Measurements from ENCODE around the gene RNF144A. TPM values are rescaled to one million over a fixed set of nuclear protein-coding genes. Genes with fewer than 3 reads are reported as not detected.

RNF144A gene
- total and polyA plus RNA-seq, 3 experiments from 2014 or later, result 8.3 to 14.9 (median 13.5) TPM

GRCh38 chr2:7014174-7014640, 97.0 kb downstream of the RNF144A start:
- POLR2A ChIA-PET, result no interaction called here

GRCh38 chr2:7015007-7015950, 98.1 kb downstream of the RNF144A start:
- DNase-seq, result no peak
- Histone ChIP-seq H3K4me3 (ENCODE audit: low read length) (no peak overlapping the region), H3K27me3 (ENCODE audit: insufficient read depth, low read length, poor library complexity, severe bottlenecking) (no peaks in the 10 kb centered on the region), H3K9me3 (ENCODE audit: low read length) (no peaks in the 10 kb centered on the region), H3K27ac (ENCODE audit: low read depth, low read length) (no peak overlapping the region), H3K4me1 (ENCODE audit: insufficient read depth, low read length) (peaks cover 8% of the 10 kb centered on the region), H3K36me3 (ENCODE audit: insufficient read depth, low read length) (peaks cover 16% of the 10 kb centered on the region)
- no peak overlapping the region for H3K4me3 Mint-ChIP-seq
- ChIA-PET CTCF (interaction anchor here (1.1 to 4.0 kb wide), 10 partner anchors 16 to 150 kb away, joined by 3 to 26 read pairs (median 5); partner anchors contain the start of genes CMPK2 and RNF144A), POLR2A (no interaction called here)
- H3K27ac Mint-ChIP-seq, result peak overlapping the region in 2 of 8 donors; percentile 12 to 84
- no peaks in the 10 kb centered on the region for H3K27me3 Mint-ChIP-seq
- peaks cover 18 to 30% (median 28%) of the 10 kb centered on the region in 3 donors for H3K4me1 Mint-ChIP-seq
- no peaks in the 10 kb centered on the region for H3K9me3 Mint-ChIP-seq
- peaks cover 0 to 55% (median 4%) of the 10 kb centered on the region in 3 donors for H3K36me3 Mint-ChIP-seq

More at GRCh38 chr2:7014174-7014640, 97.0 kb downstream of the RNF144A start:
- no peaks in the 10 kb centered on the region for H3K27me3 ChIP-seq (ENCODE audit: insufficient read depth, low read length, poor library complexity, severe bottlenecking)
- no peak overlapping the region for H3K27ac ChIP-seq (ENCODE audit: low read depth, low read length)
- peak overlapping the region in 4 of 8 donors; percentile 3 to 58 (median 34) for H3K27ac Mint-ChIP-seq
- CTCF ChIA-PET, result interaction anchor here (1.1 to 4.0 kb wide), 12 partner anchors 9 to 149 kb away, joined by 3 to 26 read pairs (median 4); partner anchors contain the start of genes CMPK2 and RNF144A
- no peaks in the 10 kb centered on the region for H3K27me3 Mint-ChIP-seq
- H3K36me3 Mint-ChIP-seq, result peaks cover 0 to 46% (median 4%) of the 10 kb centered on the region in 3 donors
- no peak overlapping the region for H3K4me3 ChIP-seq (ENCODE audit: low read length)
- peaks cover 9% of the 10 kb centered on the region for H3K36me3 ChIP-seq (ENCODE audit: insufficient read depth, low read length)
- H3K4me3 Mint-ChIP-seq, result no peak overlapping the region
- H3K9me3 Mint-ChIP-seq, result no peaks in the 10 kb centered on the region
- H3K9me3 ChIP-seq (ENCODE audit: low read length), result no peaks in the 10 kb centered on the region
- H3K4me1 ChIP-seq (ENCODE audit: insufficient read depth, low read length), result peaks cover 8% of the 10 kb centered on the region
- DNase-seq, result peak in 2 of 5 donors; percentile 18
- H3K4me1 Mint-ChIP-seq, result peaks cover 18 to 32% (median 28%) of the 10 kb centered on the region in 3 donors

- ChIA-PET CTCF (interaction anchor here (1.3 to 1.6 kb wide), 3 partner anchors 28 to 119 kb away, joined by 3 to 5 read pairs (median 3); no protein-coding TSS in a partner anchor), POLR2A (no interaction called here)
- Histone ChIP-seq H3K4me3 (ENCODE audit: low read length) (no peak overlapping the region), H3K27me3 (ENCODE audit: insufficient read depth, low read length, poor library complexity, severe bottlenecking) (no peaks in the 10 kb centered on the region), H3K36me3 (ENCODE audit: insufficient read depth, low read length) (peaks cover 23% of the 10 kb centered on the region), H3K27ac (ENCODE audit: low read depth, low read length) (no peak overlapping the region), H3K4me1 (ENCODE audit: insufficient read depth, low read length) (peaks cover 8% of the 10 kb centered on the region), H3K9me3 (ENCODE audit: low read length) (no peaks in the 10 kb centered on the region)
- H3K4me3 Mint-ChIP-seq, result no peak overlapping the region
- H3K27me3 Mint-ChIP-seq, result no peaks in the 10 kb centered on the region
- no peak overlapping the region for H3K27ac Mint-ChIP-seq
- no peak for DNase-seq
- H3K36me3 Mint-ChIP-seq, result peaks cover 0 to 64% (median 7%) of the 10 kb centered on the region in 3 donors
- no peaks in the 10 kb centered on the region for H3K9me3 Mint-ChIP-seq
- H3K4me1 Mint-ChIP-seq, result peaks cover 18 to 28% (median 27%) of the 10 kb centered on the region in 3 donors
Observed at GRCh38 chr2:7016148-7016547, 98.9 kb downstream of the RNF144A start.

- Mint-ChIP-seq H3K9me3 (no peaks in the 10 kb centered on the region), H3K4me1 (peaks cover 18 to 28% (median 24%) of the 10 kb centered on the region in 3 donors), H3K27ac (no peak overlapping the region), H3K27me3 (no peaks in the 10 kb centered on the region), H3K4me3 (no peak overlapping the region), H3K36me3 (peaks cover 0 to 68% (median 13%) of the 10 kb centered on the region in 3 donors)
- peaks cover 8% of the 10 kb centered on the region for H3K4me1 ChIP-seq (ENCODE audit: insufficient read depth, low read length)
- no peaks in the 10 kb centered on the region for H3K9me3 ChIP-seq (ENCODE audit: low read length)
- H3K27ac ChIP-seq (ENCODE audit: low read depth, low read length), result no peak overlapping the region
- peaks cover 27% of the 10 kb centered on the region for H3K36me3 ChIP-seq (ENCODE audit: insufficient read depth, low read length)
- no peaks in the 10 kb centered on the region for H3K27me3 ChIP-seq (ENCODE audit: insufficient read depth, low read length, poor library complexity, severe bottlenecking)
- ChIA-PET POLR2A (no interaction called here), CTCF (interaction anchor here (1.0 to 1.6 kb wide), 4 partner anchors 27 to 120 kb away, joined by 3 to 5 read pairs (median 3); no protein-coding TSS in a partner anchor)
- DNase-seq, result no peak
- no peak overlapping the region for H3K4me3 ChIP-seq (ENCODE audit: low read length)
Observed at GRCh38 chr2:7016601-7017211, 99.5 kb downstream of the RNF144A start.

GRCh38 chr2:7017671-7018281, 100.6 kb downstream of the RNF144A start:
- H3K4me1 ChIP-seq (ENCODE audit: insufficient read depth, low read length), result peaks cover 8% of the 10 kb centered on the region
- Mint-ChIP-seq H3K27me3 (no peaks in the 10 kb centered on the region), H3K4me3 (no peak overlapping the region), H3K27ac (peak overlapping the region in 1 of 8 donors; percentile 83), H3K4me1 (peaks cover 18 to 20% (median 19%) of the 10 kb centered on the region in 3 donors), H3K9me3 (no peaks in the 10 kb centered on the region), H3K36me3 (peaks cover 0 to 78% (median 19%) of the 10 kb centered on the region in 3 donors)
- POLR2A ChIA-PET, result no interaction called here
- no peak overlapping the region for H3K4me3 ChIP-seq (ENCODE audit: low read length)
- no peaks in the 10 kb centered on the region for H3K9me3 ChIP-seq (ENCODE audit: low read length)
- no peaks in the 10 kb centered on the region for H3K27me3 ChIP-seq (ENCODE audit: insufficient read depth, low read length, poor library complexity, severe bottlenecking)
- DNase-seq, result no peak
- CTCF ChIA-PET, result interaction anchor here (1.0 kb wide), 1 partner anchor 81 kb away, joined by 3 read pairs; no protein-coding TSS in a partner anchor
- no peak overlapping the region for H3K27ac ChIP-seq (ENCODE audit: low read depth, low read length)
- peaks cover 31% of the 10 kb centered on the region for H3K36me3 ChIP-seq (ENCODE audit: insufficient read depth, low read length)

- Histone ChIP-seq H3K27ac (ENCODE audit: low read depth, low read length) (no peak overlapping the region), H3K27me3 (ENCODE audit: insufficient read depth, low read length, poor library complexity, severe bottlenecking) (no peaks in the 10 kb centered on the region), H3K4me1 (ENCODE audit: insufficient read depth, low read length) (peaks cover 8% of the 10 kb centered on the region), H3K36me3 (ENCODE audit: insufficient read depth, low read length) (peaks cover 36% of the 10 kb centered on the region), H3K9me3 (ENCODE audit: low read length) (no peaks in the 10 kb centered on the region), H3K4me3 (ENCODE audit: low read length) (no peak overlapping the region)
- Mint-ChIP-seq H3K4me1 (peaks cover 14 to 15% (median 15%) of the 10 kb centered on the region in 3 donors), H3K27ac (peak overlapping the region in 1 of 8 donors; percentile 38), H3K36me3 (peaks cover 0 to 84% (median 22%) of the 10 kb centered on the region in 3 donors), H3K27me3 (no peaks in the 10 kb centered on the region), H3K9me3 (no peaks in the 10 kb centered on the region), H3K4me3 (no peak overlapping the region)
- CTCF ChIA-PET, result no interaction called here
- POLR2A ChIA-PET, result no interaction called here
- no peak for DNase-seq
Observed at GRCh38 chr2:7018282-7018701, 101.1 kb downstream of the RNF144A start.

GRCh38 chr2:7018767-7019166, 101.6 kb downstream of the RNF144A start:
- CTCF ChIA-PET, result no interaction called here
- peaks cover 5% of the 10 kb centered on the region for H3K4me1 ChIP-seq (ENCODE audit: insufficient read depth, low read length)
- no peaks in the 10 kb centered on the region for H3K9me3 Mint-ChIP-seq
- H3K36me3 Mint-ChIP-seq, result peaks cover 0 to 88% (median 23%) of the 10 kb centered on the region in 3 donors
- H3K4me3 Mint-ChIP-seq, result no peak overlapping the region
- POLR2A ChIA-PET, result no interaction called here
- H3K27ac Mint-ChIP-seq, result peak overlapping the region in 1 of 8 donors; percentile 21
- H3K27me3 Mint-ChIP-seq, result no peaks in the 10 kb centered on the region
- peaks cover 10% of the 10 kb centered on the region in 3 donors for H3K4me1 Mint-ChIP-seq
- DNase-seq, result no peak
- no peaks in the 10 kb centered on the region for H3K27me3 ChIP-seq (ENCODE audit: insufficient read depth, low read length, poor library complexity, severe bottlenecking)
- H3K4me3 ChIP-seq (ENCODE audit: low read length), result no peak overlapping the region
- H3K27ac ChIP-seq (ENCODE audit: low read depth, low read length), result no peak overlapping the region
- H3K36me3 ChIP-seq (ENCODE audit: insufficient read depth, low read length), result peaks cover 39% of the 10 kb centered on the region
- H3K9me3 ChIP-seq (ENCODE audit: low read length), result no peaks in the 10 kb centered on the region

Measured in CD8-positive, alpha-beta memory T cell (primary cell).